Measurements from ENCODE around the gene ACAT1. TPM values are rescaled to one million over a fixed set of nuclear protein-coding genes. Genes with fewer than 3 reads are reported as not detected.

The ACAT1 gene
- total RNA-seq, 3 donors from 2014 or later (not counting 1 experiment from before 2014, with no cell fraction given) = 7.4 to 15.4 (median 10.9) TPM

- no peak overlapping the region for H3K27ac Mint-ChIP-seq
- 50% methylated on average over 2 of the region's 2 CpGs for WGBS (ENCODE audit: insufficient coverage)
- H3K4me3 ChIP-seq (ENCODE audit: low read length) = no peak overlapping the region
- H3K36me3 Mint-ChIP-seq = no peaks in the 10 kb centered on the region
- no peaks in the 10 kb centered on the region for H3K4me1 Mint-ChIP-seq
- no peaks in the 10 kb centered on the region for H3K27me3 Mint-ChIP-seq (ENCODE audit: low read depth in 2 of 2)
- H3K4me3 Mint-ChIP-seq = no peak overlapping the region
- ATAC-seq (no peak), DNase-seq (no peak)
- no peaks in the 10 kb centered on the region for H3K9me3 Mint-ChIP-seq
- TF ChIP-seq CTCF (IDR thresholded peaks at IDR 0.05) = no peak
- no peaks in the 10 kb centered on the region for H3K9me3 ChIP-seq (ENCODE audit: control insufficient read depth, insufficient read depth, low read length)
- H3K27me3 ChIP-seq (ENCODE audit: control insufficient read depth, insufficient read depth, low read length) = no peaks in the 10 kb centered on the region
- peaks cover 36% of the 10 kb centered on the region for H3K36me3 ChIP-seq (ENCODE audit: control insufficient read depth, insufficient read depth, low read length)
- no peaks in the 10 kb centered on the region for H3K4me1 ChIP-seq (ENCODE audit: control insufficient read depth, insufficient read depth, low read length)
- intact Hi-C loops (cut with micrococcal nuclease) = no loop called here
- H3K27ac ChIP-seq (ENCODE audit: low read length) = no peak overlapping the region
Observed at GRCh38 chr11:108092134-108092533, 29.2 kb upstream of the ACAT1 start.

DNA sequence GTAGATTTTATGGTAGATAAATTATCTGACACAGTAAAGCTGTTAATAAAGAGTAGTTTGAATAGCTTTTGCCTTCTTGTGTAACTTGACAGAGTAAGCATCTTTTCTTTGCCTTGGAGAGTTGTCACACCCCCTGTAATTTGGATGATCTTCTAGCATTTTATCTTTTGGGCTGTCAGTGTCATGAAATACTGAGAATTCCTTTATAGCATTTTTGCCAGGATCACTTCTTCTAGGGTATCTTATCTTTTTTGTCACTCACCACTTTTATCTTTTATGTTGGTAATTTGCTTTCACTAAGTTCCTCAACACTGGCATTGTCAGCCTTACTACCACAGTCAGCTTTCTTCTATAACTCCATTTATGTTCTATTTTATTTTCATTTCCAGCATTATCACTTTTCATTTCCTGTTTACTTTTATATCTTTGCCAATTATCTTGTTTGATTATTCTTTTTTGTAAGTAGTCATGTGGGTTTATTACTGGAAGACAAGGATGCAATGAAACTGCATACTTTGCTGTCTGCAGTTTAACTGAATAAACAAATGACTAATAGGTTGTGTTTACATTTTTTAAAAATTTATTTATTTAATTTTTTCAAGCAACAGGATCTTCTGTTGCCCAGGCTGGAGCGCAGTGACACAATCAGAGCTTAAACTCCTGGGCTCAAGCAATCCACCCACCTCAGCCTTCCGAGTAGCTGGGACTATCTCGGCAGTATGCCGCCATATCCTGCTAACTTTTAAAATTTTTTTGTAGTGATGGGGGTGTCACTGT is 28.1 kb upstream of the ACAT1 start:
- Histone ChIP-seq H3K27me3 (ENCODE audit: control insufficient read depth, insufficient read depth, low read length) (no peaks in the 10 kb centered on the region), H3K4me3 (ENCODE audit: low read length) (no peak overlapping the region), H3K4me1 (ENCODE audit: control insufficient read depth, insufficient read depth, low read length) (no peaks in the 10 kb centered on the region), H3K36me3 (ENCODE audit: control insufficient read depth, insufficient read depth, low read length) (peaks cover 45% of the 10 kb centered on the region), H3K9me3 (ENCODE audit: control insufficient read depth, insufficient read depth, low read length) (no peaks in the 10 kb centered on the region), H3K27ac (ENCODE audit: low read length) (no peak overlapping the region)
- ATAC-seq = no peak
- Mint-ChIP-seq H3K4me1 (no peaks in the 10 kb centered on the region), H3K4me3 (no peak overlapping the region), H3K9me3 (no peaks in the 10 kb centered on the region), H3K27me3 (ENCODE audit: low read depth in 2 of 2) (no peaks in the 10 kb centered on the region), H3K27ac (peak overlapping the region in 1 of 2 donors; percentile 5), H3K36me3 (no peaks in the 10 kb centered on the region)
- intact Hi-C loops (cut with micrococcal nuclease) = no loop called here
- TF ChIP-seq CTCF (IDR thresholded peaks at IDR 0.05) = no peak
- DNase-seq = no peak
- 100% methylated on average over 1 of the region's 4 CpGs for WGBS (ENCODE audit: insufficient coverage)

DNA sequence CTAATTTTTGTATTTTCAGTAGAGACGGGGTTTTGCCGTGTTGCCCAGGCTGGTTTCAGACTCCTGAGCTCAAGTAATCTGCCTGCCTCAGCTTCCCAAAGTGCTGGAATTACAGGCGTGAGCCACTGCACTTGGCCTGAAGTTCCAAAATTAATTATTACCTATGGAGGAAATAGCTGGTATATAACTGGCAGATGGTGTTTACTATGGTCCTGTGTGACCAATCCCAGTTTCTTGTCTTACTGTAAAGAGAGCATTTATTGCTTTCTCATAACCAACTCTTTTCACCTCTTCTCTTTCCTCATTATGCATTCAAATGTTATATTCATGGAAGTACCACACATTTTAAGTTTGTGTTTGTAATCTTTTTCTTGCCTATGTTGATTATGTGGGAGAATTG is 24.2 kb upstream of the ACAT1 start:
- H3K27me3 ChIP-seq (ENCODE audit: control insufficient read depth, insufficient read depth, low read length) = no peaks in the 10 kb centered on the region
- Mint-ChIP-seq H3K4me3 (no peak overlapping the region), H3K9me3 (no peaks in the 10 kb centered on the region), H3K4me1 (no peaks in the 10 kb centered on the region), H3K36me3 (no peaks in the 10 kb centered on the region), H3K27me3 (ENCODE audit: low read depth in 2 of 2) (no peaks in the 10 kb centered on the region), H3K27ac (no peak overlapping the region)
- ATAC-seq (no peak), DNase-seq (no peak)
- no peak overlapping the region for H3K27ac ChIP-seq (ENCODE audit: low read length)
- no peaks in the 10 kb centered on the region for H3K4me1 ChIP-seq (ENCODE audit: control insufficient read depth, insufficient read depth, low read length)
- no peak for TF ChIP-seq CTCF (IDR thresholded peaks at IDR 0.05)
- H3K9me3 ChIP-seq (ENCODE audit: control insufficient read depth, insufficient read depth, low read length) = no peaks in the 10 kb centered on the region
- 100% methylated on average over 3 of the region's 3 CpGs for WGBS (ENCODE audit: insufficient coverage)
- intact Hi-C loops (cut with micrococcal nuclease) = no loop called here
- peaks cover 46% of the 10 kb centered on the region for H3K36me3 ChIP-seq (ENCODE audit: control insufficient read depth, insufficient read depth, low read length)
- H3K4me3 ChIP-seq (ENCODE audit: low read length) = no peak overlapping the region
